K562 (cell line): ENCODE measurements around the gene EIF4E. TPM values are rescaled to one million over a fixed set of nuclear protein-coding genes. Genes with fewer than 3 reads are reported as not detected.

Experiments used
- ATAC-seq: fragments of 200-7000 bp; cut with Tn5 transposase; 3 replicates; pipeline ENCODE4 v1.9.1; 2020; ENCODE audit warnings: moderate library complexity
- BruUV-seq: library from RNA; stranded (reverse); fragments of 400-500 nt; replicated peaks from 2 replicates; lab custom pipeline; 2021; lab: Mats Ljungman, UMichigan
- CTCF ChIA-PET: fragments of 300-600 bp; formaldehyde crosslinking; extraction: SDS; loops from one replicate; lab custom pipeline; 2021; ENCODE audit warnings: low intra/inter-chr PET ratio; lab: Yijun Ruan, JAX
- POLR2A ChIA-PET: fragments of 300-600, 350-650 bp; sonication (Branson Sonifier 250); formaldehyde crosslinking; extraction: SDS; loops from one replicate; lab custom pipeline; 2021; ENCODE audit warnings: antibody characterized with exemption, inconsistent platforms; lab: Yijun Ruan, JAX
- DNase-seq, 4 experiments: peaks; one replicate each; pipeline versions ENCODE4 v3.0.0 to v3.0.0-alpha.2; 2011 to 2018; ENCODE audit warnings: low spot score in 3 of 4, mixed read lengths in 3 of 4; ENCODE audit errors: extremely low read depth in 1 of 4
- FAIRE-seq: peaks from 2 replicates; lab custom pipeline; 2011; peaks lifted over from hg19 to GRCh38; lab: Jason Lieb, UNC
- H2AFZ ChIP-seq: 2 replicates; pipeline ENCODE4 v1.6.0; 2011; ENCODE audit warnings: low read depth, low read length, control low read depth, inconsistent platforms
- H3K27ac ChIP-seq: fragments of 200-600 bp; 3 replicates; pipeline ENCODE4 v1.8.0; 2011; ENCODE audit warnings: low read depth, mild to moderate bottlenecking, control low read depth, inconsistent platforms, low read length, moderate library complexity, mixed read lengths; ENCODE audit errors: extremely low read depth
- H3K27me3 ChIP-seq, 2 experiments: fragments of 300-600 bp in 1 of 2; 2 replicates in 1 of 2; 3 replicates in 1 of 2; pipeline versions ENCODE4 v1.6.0 to v1.8.0; 2011; ENCODE audit warnings: inconsistent platforms in 2 of 2, low read length in 2 of 2, mild to moderate bottlenecking in 1 of 2, mixed read lengths in 1 of 2, moderate library complexity in 1 of 2; ENCODE audit not compliant: control insufficient read depth in 2 of 2, insufficient read depth in 2 of 2
- H3K36me3 ChIP-seq: fragments of 300-600 bp; 3 replicates; pipeline ENCODE4 v1.8.0; 2011; ENCODE audit warnings: mild to moderate bottlenecking, low read length, inconsistent platforms; ENCODE audit not compliant: control insufficient read depth, insufficient read depth
- H3K4me1 ChIP-seq, 2 experiments: fragments of 200-600 bp in 1 of 2; replicated peaks in 1 of 2; 2 replicates in 1 of 2; 3 replicates in 1 of 2; pipeline versions ENCODE4 v1.5.1 to v1.8.0; 2011; ENCODE audit warnings: inconsistent platforms in 2 of 2, low read length in 2 of 2, mild to moderate bottlenecking in 1 of 2, mixed read lengths in 1 of 2, moderate library complexity in 1 of 2; ENCODE audit not compliant: control insufficient read depth in 2 of 2, insufficient read depth in 2 of 2
- H3K4me2 ChIP-seq: 2 replicates; pipeline ENCODE4 v1.6.1; 2011; ENCODE audit warnings: low read length, control low read depth, inconsistent platforms, mixed read lengths; ENCODE audit not compliant: insufficient read depth
- H3K4me3 ChIP-seq: fragments of 200-600 bp; sonication (generic), shearing (Covaris generic); 2 replicates; pipeline ENCODE4 v1.5.1; 2016; ENCODE audit warnings: control low read depth, inconsistent platforms
- H3K79me2 ChIP-seq: fragments of 200-600 bp; 3 replicates; pipeline ENCODE4 v1.8.0; 2011; ENCODE audit warnings: low read length, inconsistent platforms; ENCODE audit not compliant: control insufficient read depth, insufficient read depth
- H3K9ac ChIP-seq, 2 experiments: 2 replicates each; pipeline versions ENCODE4 v1.6.0 to v1.6.1; 2011; ENCODE audit warnings: low read depth in 2 of 2, low read length in 2 of 2, control low read depth in 1 of 2, inconsistent platforms in 1 of 2, mild to moderate bottlenecking in 1 of 2, mixed read lengths in 1 of 2; ENCODE audit not compliant: insufficient read depth in 1 of 2
- H3K9me1 ChIP-seq: one replicate; pipeline ENCODE4 v1.6.0; 2011; ENCODE audit warnings: inconsistent platforms, mild to moderate bottlenecking, low read length, moderate library complexity; ENCODE audit not compliant: control insufficient read depth, insufficient read depth
- H3K9me3 ChIP-seq: replicated peaks from 2 replicates; pipeline ENCODE4 v1.5.1; 2011; ENCODE audit warnings: low read depth, low read length, inconsistent platforms; ENCODE audit not compliant: control insufficient read depth, insufficient read depth
- H4K20me1 ChIP-seq: replicated peaks from 2 replicates; pipeline ENCODE4 v1.6.1; 2011; ENCODE audit warnings: low read length, inconsistent platforms, mixed read lengths; ENCODE audit not compliant: control insufficient read depth, insufficient read depth
- BDP1 ChIP-seq: IDR thresholded peaks from 3 replicates; pipeline ENCODE4 v1.6.1; 2011; ENCODE audit not compliant: insufficient read length, insufficient read depth
- BHLHE40 ChIP-seq: IDR thresholded peaks from 2 replicates; pipeline ENCODE4 v1.6.1; 2011; ENCODE audit warnings: low read length, improper control_type of control experiment
- DDX20 ChIP-seq: fragments of 450-650 bp; IDR thresholded peaks from 2 replicates; pipeline ENCODE4 v1.6.1; 2016; ENCODE audit warnings: missing genetic modification characterization, low read depth, mild to moderate bottlenecking, missing compliant biosample characterization, moderate library complexity
- E2F8 ChIP-seq: fragments of 450-650 bp; IDR thresholded peaks from 2 replicates; pipeline ENCODE4 v1.7.1; 2018; ENCODE audit warnings: mild to moderate bottlenecking, low read depth; ENCODE audit not compliant: partially characterized antibody
- GTF2E2 ChIP-seq: fragments of 200-800 bp; sonication (Bioruptor generic); IDR thresholded peaks from 2 replicates; pipeline ENCODE4 v1.6.1; 2016; ENCODE audit warnings: missing genetic modification characterization, missing compliant biosample characterization
- ILK ChIP-seq: fragments of 450-650 bp; IDR thresholded peaks from 2 replicates; pipeline ENCODE4 v1.6.1; 2016; ENCODE audit warnings: missing genetic modification characterization, low read depth, mild to moderate bottlenecking, missing compliant biosample characterization, moderate library complexity, borderline replicate concordance
- NFIC ChIP-seq: fragments of 450-650 bp; IDR thresholded peaks from 2 replicates; pipeline ENCODE4 v1.6.1; 2017; ENCODE audit warnings: mild to moderate bottlenecking, inconsistent platforms
- PTTG1 ChIP-seq: fragments of 450-650 bp; IDR thresholded peaks from 2 replicates; pipeline ENCODE4 v1.6.1; 2016; ENCODE audit warnings: low read depth, mild to moderate bottlenecking, missing genetic modification characterization, missing compliant biosample characterization
- PYGO2 ChIP-seq: fragments of 450-650 bp; IDR thresholded peaks from 2 replicates; pipeline ENCODE4 v1.6.1; 2016; ENCODE audit warnings: mild to moderate bottlenecking, missing genetic modification characterization, moderate library complexity, missing compliant biosample characterization
- RAD21 ChIP-seq, 2 experiments: fragments of 250-450 bp in 1 of 2; fragments of 450-650 bp in 1 of 2; sonication (Bioruptor Pico) in 1 of 2; formaldehyde crosslinking in 1 of 2; IDR thresholded peaks in 1 of 2; conservative IDR thresholded peaks in 1 of 2; 2 replicates each; pipeline versions ENCODE4 v1.4.0 to v1.8.0; 2020 to 2022; ENCODE audit warnings: mild to moderate bottlenecking in 2 of 2, moderate library complexity in 1 of 2
- SMAD1 ChIP-seq: fragments of 150-350 bp; IDR thresholded peaks from 2 replicates; pipeline ENCODE4 v1.6.1; 2014; ENCODE audit warnings: low read length, low read depth; ENCODE audit not compliant: partially characterized antibody
- SMARCA5 ChIP-seq: fragments of 450-650 bp; IDR thresholded peaks from 2 replicates; pipeline ENCODE4 v1.6.1; 2016
- ZNF12 ChIP-seq: sonication (generic); formaldehyde crosslinking; IDR thresholded peaks from 2 replicates; pipeline ENCODE4 v1.4.0; 2020; ENCODE audit warnings: mild to moderate bottlenecking, missing genetic modification reagents
- ZNF311 ChIP-seq: fragments of 250-450 bp; sonication (Bioruptor Pico); IDR thresholded peaks from 2 replicates; pipeline ENCODE4 v1.4.0; 2020; ENCODE audit warnings: mild to moderate bottlenecking, moderate library complexity
- WGBS: fragments of 100-300 bp; shearing (Covaris generic); methylation state at CpG from one replicate; pipeline ENCODE4 v1.1.6; 2016; ENCODE audit warnings: low coverage, mixed read lengths; ENCODE audit not compliant: insufficient coverage; ENCODE audit errors: missing lambda C conversion rate; 5-methylcytosine and 5-hydroxymethylcytosine counted together
- in situ Hi-C: fragments of 300-500 bp; cut with MboI; formaldehyde crosslinking; loops from 4 replicates; pipeline ENCODE4 v1.15.0; 2018; ENCODE audit warnings: inconsistent platforms, mixed read lengths
- intact Hi-C: fragments of 100-400 bp; cut with micrococcal nuclease; formaldehyde crosslinking; loops from 2 replicates; pipeline ENCODE4 v1.14.2; 2022
- polyA plus RNA-seq, 8 experiments: library from polyadenylated mRNA; depleted of rRNA in 4 of 8; stranded (reverse) in 5 of 8; unstranded in 3 of 8; fragments of >200 nt; fragmentation: Nextera tagmentation in 2 of 8; fragmentation: Illumina TruSeq in 1 of 8; extraction: Ambion mirVana in 2 of 8; extraction: Trizol in 1 of 8; gene quantifications; 2 replicates each; pipeline versions ENCODE4 v1.2.1 to v1.2.3, GENCODE V29; 2011 to 2014; ENCODE audit warnings: inconsistent platforms in 1 of 8, missing spikeins in 1 of 8
- total RNA-seq, 7 experiments: library from RNA; depleted of rRNA in 6 of 7; stranded (reverse); fragments of >200 nt in 6 of 7; fragmentation: Illumina TruSeq in 2 of 7; extraction: Trizol in 2 of 7; gene quantifications; 2 replicates each; pipeline versions ENCODE4 v1.2.1 to v1.2.3, GENCODE V29; 2011 to 2021; ENCODE audit warnings: low replicate concordance in 1 of 7
- TF ChIP-seq, protein P1 (sequence below): fragments of 450-650 bp; formaldehyde crosslinking; IDR thresholded peaks from 2 replicates; pipeline ENCODE4 v1.4.0; 2022; ENCODE audit warnings: missing genetic modification characterization

Gene EIF4E
- total and polyA plus RNA-seq, 9 of the 15 experiments (the other 6 are each of a cell fraction or from before 2014, with no cell fraction given): 164 to 489 (median 179) TPM

DNA sequence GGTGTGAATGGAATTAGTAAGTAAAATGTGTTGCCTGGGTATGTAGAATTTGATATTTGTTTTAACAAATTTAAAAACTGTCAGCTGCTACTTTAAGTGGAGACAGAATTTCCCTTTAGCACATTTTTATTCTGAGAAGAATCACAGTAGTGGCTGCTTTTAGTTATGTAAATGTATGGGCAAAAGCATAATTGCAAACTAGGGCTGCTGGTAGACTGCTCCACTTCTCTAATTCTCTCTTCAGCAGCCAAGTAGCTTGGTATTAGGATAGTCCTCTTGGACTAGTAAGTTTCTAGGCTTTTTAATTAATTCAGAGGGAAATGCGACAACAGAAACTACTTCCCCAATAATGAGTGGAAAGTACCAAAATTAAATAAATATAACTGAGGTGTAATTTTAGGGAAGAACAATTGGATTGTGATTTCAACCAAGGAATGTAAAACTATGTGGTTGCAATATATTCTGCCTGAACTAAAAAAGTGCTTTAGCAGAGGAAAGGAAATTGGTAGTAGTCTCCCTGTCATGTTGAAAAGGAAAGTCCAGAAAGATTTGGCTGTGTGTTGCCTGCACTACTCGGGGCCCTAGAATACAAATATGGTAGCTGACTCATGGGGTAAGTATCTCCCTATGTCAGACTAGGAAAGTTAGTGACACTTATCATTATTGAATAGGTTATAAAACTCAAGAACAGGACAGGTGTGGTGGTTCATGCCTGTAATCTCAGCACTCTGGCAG, 9.2 kb upstream of the EIF4E start:
- FAIRE-seq (no peak), ATAC-seq (0 out of 3 replicates have a peak, but pooled peaks have one; percentile 19), DNase-seq (no peak)
- Histone ChIP-seq H4K20me1 (no peaks in the 10 kb centered on the region), H3K4me1 (no peaks in the 10 kb centered on the region), H3K4me2 (no peak overlapping the region), H3K79me2 (no peaks in the 10 kb centered on the region), H3K27me3 (no peaks in the 10 kb centered on the region), H3K9ac (no peak overlapping the region), H3K4me3 (no peak overlapping the region), H3K9me3 (no peaks in the 10 kb centered on the region), H3K36me3 (no peaks in the 10 kb centered on the region), H3K9me1 (no peaks in the 10 kb centered on the region), H2AFZ (0 out of 2 replicates have a peak overlapping the region, but pooled peaks have one; percentile 21), H3K27ac (no peak overlapping the region)
- no peak for TF ChIP-seq SMAD1
- no peak for TF ChIP-seq SMARCA5
- TF ChIP-seq ZNF311 (CRISPR knock-in tag): no peak
- TF ChIP-seq E2F8: no peak
- TF ChIP-seq DDX20 (tag): no peak
- no peak for TF ChIP-seq NFIC
- no peak for TF ChIP-seq GTF2E2
- TF ChIP-seq BHLHE40: no peak
- TF ChIP-seq ZNF12 (CRISPR knock-in tag): no peak
- TF ChIP-seq BDP1: no peak
- no peak for TF ChIP-seq ILK (tag)
- TF ChIP-seq PTTG1 (tag): no peak
- TF ChIP-seq, protein P1, sequence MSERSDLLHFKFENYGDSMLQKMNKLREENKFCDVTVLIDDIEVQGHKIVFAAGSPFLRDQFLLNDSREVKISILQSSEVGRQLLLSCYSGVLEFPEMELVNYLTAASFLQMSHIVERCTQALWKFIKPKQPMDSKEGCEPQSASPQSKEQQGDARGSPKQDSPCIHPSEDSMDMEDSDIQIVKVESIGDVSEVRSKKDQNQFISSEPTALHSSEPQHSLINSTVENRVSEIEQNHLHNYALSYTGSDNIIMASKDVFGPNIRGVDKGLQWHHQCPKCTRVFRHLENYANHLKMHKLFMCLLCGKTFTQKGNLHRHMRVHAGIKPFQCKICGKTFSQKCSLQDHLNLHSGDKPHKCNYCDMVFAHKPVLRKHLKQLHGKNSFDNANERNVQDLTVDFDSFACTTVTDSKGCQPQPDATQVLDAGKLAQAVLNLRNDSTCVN (CRISPR knock-in tag): no peak
- no peak for TF ChIP-seq PYGO2 (tag)
- no peak for TF ChIP-seq RAD21 (CRISPR knock-in tag; conservative IDR thresholded peaks at IDR 0.05 in 1 of 2, IDR thresholded peaks at IDR 0.05 in 1 of 2)
- intact Hi-C loops (loop anchor here (5.0 to 10.0 kb wide), 2 partner anchors 469 to 527 kb away; no protein-coding TSS in a partner anchor), in situ Hi-C loops (no loop called here)
- 43% methylated on average over 2 of the region's 2 CpGs for WGBS
- POLR2A ChIA-PET: interaction anchor here (1.3 kb wide), 1 partner anchor 10 kb away, joined by 4 read pairs; the partner anchor contains the start of gene EIF4E
- no TSS peak for BruUV-seq
- CTCF ChIA-PET: interaction anchor here (0.5 kb wide), 1 partner anchor 46 kb away, joined by 3 read pairs; no protein-coding TSS in a partner anchor
